NCI-H1417 (cell line): Measurements from ENCODE around the gene GGA3.
A peak's percentile ranks its signal among the peaks of the same experiment; 100 is the strongest.
"Not testable (repeated sequence)": the region's sequence is repeated elsewhere in the genome, so short reads cannot be mapped to it uniquely, and the experiment has no call there.

Experiments
- DNase-seq, 3 experiments: peaks; one replicate each; lab custom pipeline; 2025; lab: John Stamatoyannopoulos, UW

Gene GGA3

GRCh38 chr17:75271955-75272847 lies 10.8 kb upstream of the GGA3 start:
- no peak for DNase-seq

- DNase-seq = peak; percentile 21 to 80 (median 79)
Measured at GRCh38 chr17:75271233-75271954, 10.0 kb upstream of the GGA3 start.

DNA sequence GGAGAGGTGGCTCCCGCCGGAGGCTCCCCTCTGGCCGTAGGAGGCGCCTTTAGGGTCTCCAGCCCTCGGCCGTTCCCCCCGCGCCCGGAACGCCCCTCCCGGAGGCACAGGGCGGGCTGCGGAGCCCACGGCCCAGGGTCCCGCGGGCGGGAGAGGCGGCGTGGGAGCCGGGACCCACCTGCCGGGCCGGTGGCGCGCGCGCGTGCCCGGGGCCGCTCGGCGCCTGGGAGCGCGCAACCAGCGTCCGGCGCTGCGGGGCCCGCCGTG lies 9.5 kb upstream of the GGA3 start, which contains the start of gene MIF4GD:
TSS of gene MIF4GD (minus strand) at position 266 of the 267 bp plus-strand sequence. CDS start 1,036 bp downstream, outside the sequence.
- peak in 1 of 3 experiments; percentile 81 for DNase-seq

DNA sequence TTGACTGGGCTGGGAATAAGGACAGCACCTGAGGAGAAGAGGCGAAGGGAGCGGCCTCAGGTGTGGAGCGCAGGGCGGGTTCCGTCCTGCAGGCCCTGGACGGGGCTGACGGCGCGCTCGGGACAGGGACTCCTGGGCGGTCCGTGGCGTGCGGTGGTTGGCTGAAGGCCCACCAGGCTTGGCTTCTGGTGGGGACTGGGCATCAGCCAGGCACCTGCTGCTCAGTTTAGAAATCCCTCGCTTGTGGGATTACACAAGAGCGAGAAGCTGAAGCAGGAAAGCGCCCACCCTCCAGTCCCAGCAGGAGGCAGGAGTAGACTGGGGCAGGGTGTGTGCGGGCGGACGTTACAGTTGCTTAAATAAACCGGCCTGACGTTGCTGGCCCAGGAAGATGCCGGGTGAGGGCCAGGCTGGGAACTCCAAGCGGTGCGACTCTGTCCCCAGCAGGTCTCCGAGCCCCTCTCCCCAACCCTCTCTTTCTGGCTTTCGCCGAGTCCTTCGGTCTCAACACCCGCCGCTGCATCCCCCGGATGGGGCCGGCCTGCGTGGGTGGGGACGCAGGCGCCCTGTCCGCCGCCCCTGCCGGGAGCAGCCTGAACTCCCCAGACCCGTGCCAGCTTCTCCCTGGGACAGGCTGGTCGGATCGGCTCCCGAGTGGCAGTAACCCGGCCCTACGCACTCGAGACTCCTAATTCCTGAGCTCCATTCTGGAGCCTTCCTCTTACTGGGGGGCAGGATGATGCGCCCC lies 9.0 kb upstream of the GGA3 start:
- DNase-seq = peak; percentile 36 to 77 (median 71)

DNA sequence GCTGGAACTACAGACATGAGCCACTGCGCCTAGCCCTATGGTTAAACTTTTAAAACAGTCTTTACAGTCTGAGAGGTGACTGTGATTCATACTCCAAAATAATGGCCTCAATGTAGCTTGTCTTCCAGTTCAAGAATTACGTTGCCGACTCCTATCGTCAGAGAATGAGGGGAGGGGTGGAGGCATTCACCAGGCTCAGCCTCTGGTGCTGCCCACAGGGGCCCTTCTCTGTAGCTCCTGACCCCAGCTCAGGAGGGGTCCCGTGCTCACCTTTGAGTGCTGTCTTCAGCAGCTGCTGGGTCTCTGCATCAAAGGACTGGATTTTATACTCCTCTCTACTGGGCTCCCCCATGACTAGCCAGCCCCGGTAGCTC lies 8.4 kb upstream of the GGA3 start:
- peak in 1 of 3 experiments; percentile 53 for DNase-seq

DNA sequence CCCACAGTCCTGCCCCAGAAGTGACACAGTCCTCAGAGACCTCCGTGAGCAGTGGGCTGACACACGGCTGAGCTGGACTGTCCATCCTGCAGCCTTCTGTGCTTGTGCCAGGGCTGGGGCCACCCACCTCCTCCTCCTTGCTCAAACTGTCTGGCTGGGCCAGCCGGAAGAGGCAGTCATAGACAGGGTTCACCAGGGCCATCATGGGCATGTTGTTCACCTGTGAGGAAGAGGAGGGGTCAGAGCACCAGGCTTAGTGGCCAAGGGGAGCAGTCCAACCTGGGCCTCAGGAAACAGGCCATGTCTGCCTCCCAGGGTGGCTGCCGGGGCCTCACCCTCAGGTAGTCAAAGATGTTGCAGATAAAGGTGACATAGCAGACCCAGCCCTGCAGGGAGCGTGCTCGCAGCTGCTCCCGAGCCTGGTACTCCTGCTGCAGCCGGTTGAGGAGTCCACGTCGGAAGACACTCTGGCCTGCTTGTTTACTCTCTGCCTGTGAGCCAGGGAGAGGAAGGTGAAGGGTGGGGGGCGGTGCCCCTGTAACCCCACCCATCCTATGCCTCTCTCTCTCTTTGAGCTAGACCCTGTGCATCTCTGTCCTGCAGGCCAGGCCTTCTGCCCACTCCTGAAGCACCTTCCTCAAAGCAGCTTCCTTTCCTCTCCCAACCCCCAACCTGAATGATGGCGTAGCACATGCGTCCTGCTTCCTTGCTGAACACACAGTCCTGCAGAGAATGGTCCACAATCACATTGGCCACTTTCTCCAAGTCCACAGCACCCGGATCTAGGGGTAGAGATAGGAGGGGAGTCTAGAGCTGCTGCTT lies 6.2 kb upstream of the GGA3 start:
- DNase-seq = peak in 1 of 3 experiments; percentile 5

- DNase-seq = no peak
Measured at GRCh38 chr17:75267153-75267410, 5.7 kb upstream of the GGA3 start.

DNA sequence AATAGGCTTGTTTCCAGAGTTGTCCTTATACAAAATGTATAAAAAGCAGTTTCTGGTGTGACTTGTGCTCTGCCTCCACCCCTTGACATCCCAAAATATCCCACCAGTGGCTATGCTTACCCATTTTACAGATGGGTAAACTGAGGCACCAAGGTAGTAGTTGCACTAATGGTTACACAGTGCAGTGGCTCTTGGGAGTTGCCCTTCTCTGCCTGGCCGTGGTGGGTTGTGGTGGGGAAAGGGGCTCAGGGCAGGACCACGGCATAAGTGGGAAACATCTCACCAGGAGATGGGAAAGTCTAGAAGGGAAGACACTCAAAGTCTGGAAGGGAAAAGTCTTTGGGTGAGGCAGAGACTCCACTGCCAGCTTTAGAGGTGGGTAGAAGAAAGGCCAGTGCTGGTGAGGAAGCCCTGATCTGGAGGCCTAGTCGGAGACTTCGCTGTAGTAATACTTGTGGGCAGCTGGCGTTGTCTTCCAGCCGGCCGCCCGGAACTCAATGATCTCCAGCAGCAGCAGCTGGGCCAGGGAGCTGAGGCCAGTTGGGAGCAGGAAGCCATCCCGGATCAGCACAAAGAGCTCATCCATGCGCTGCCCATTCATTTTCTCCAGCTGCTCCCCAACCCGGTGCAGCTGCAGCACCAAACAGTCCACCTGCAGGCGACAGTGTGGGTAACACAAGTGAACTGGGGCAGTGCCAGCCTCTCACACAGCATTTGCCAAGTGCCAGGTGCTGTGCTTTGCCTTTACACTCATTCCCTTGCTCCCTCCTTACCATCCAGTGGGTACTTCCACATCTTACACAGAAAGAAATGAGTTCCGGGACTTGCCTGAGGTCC lies 5.1 kb upstream of the GGA3 start:
- no peak for DNase-seq

DNA sequence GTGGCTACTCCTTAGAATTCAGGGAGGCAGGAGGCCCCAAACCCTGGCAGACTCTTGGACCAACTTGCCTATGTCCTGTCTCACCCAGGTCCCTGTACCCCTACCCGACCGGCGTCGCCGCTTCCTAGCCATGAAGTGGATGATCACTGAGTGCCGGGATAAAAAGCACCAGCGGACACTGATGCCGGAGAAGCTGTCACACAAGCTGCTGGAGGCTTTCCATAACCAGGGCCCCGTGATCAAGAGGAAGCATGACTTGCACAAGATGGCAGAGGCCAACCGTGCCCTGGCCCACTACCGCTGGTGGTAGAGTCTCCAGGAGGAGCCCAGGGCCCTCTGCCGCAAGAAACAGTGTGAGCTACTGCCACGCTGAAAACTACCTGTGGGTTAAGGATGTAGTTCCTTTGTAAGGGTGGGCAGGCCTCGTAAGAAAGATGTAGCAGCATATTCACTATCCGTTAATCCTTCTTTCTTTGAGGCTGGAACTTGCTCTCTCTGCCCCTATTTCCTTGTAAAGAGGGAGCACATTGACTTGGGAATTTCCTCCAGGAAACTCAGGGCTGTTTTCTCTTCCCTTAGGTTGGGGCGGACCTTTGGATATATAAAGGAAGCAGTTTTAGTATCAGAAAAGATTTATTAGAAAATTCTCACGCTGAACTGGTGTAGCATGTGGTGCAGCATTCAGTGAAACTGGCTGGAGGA lies 4.4 kb upstream of the GGA3 start:
- DNase-seq = no peak

DNA sequence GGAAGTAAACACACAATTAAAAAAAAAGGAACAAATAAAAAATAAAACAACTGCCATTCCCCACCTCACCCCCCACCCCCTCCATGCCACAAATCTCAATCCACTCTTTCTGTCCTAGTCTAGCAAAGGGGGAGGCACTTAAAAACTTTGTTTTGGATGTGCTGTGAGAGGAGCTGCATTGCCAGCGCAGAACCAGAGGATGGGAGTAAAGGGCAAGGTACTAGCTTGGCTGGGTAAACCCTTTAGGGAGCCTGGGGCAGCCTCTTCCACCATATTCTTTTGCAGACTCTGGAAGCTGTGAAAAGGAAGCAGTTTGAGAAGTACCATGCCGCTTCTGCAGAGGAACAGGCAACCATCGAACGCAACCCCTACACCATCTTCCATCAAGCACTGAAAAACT lies 1.6 kb upstream of the GGA3 start:
- DNase-seq = no peak

GRCh38 chr17:75262112-75262606 lies 753 bp upstream of the GGA3 start:
- DNase-seq = no peak

DNA sequence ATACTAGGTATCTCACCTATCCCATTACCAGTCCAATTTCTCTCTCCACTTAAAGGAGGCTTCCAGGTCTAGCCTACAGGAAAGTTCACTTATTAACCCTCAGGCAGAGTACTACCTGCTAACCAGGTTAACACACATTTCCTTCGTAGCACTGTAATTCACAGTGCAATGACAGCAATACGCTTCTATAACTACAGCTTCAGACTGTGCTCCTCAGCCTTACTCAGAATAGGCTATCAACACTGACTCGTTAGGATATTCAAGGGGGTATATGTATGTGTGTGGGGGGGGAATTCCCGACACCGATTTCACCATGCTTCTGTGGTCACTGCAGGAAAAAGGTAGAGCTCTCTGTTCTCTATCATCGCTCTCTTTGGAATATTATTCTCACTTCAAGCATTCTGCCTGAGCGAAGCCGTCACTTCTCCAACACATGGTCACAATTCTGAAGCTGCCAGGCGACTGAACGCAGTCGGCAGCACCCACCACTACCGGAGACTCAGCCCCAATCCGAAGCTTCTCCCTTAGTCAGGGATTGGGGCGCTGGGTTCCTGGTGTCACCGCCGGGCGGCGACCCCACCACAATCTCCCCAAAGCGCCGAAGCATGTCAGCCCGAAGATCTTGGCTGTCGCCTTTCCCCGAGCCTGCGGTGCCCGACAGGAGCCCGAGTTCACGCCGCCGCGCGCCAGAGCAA lies 618 bp downstream of the GGA3 start:
- no peak for DNase-seq

GRCh38 chr17:75257228-75257627 lies 4.2 kb downstream of the GGA3 start:
- DNase-seq = not testable (repeated sequence)

- not testable (repeated sequence) for DNase-seq
Measured at GRCh38 chr17:75255954-75256698, 5.3 kb downstream of the GGA3 start.

GRCh38 chr17:75252039-75252816 lies 9.2 kb downstream of the GGA3 start:
- DNase-seq = no peak

DNA sequence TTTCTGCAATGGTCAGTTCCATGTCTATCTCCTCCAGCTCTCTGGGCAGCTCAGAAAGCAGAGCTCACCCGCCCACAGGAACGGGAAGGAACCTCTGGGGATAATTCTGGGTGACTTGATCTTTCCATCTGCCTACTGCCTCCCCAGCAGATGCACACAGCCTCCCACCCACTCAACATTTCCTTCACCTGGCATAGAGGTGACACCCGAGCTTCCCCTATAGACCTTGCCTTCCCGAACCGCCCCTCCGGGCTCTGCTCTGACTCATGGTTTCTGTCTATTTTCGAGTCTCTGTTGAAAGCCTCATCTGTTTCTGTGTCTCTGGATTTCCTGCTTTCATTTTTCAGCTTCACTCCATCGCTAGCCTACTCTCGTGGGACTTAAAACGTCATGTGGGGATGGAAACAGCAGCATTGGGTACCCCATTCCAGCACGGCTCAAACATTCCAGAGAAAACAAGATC lies 11.4 kb downstream of the GGA3 start:
- DNase-seq = no peak

GRCh38 chr17:75249564-75249963 lies 11.8 kb downstream of the GGA3 start:
- DNase-seq = no peak

- no peak for DNase-seq
Measured at GRCh38 chr17:75246404-75246803, 15.0 kb downstream of the GGA3 start.
